WTC11 (cell line): ENCODE results near the gene UGT2B17. TPM values are rescaled to one million over a fixed set of nuclear protein-coding genes. Genes with fewer than 3 reads are reported as not detected.
"Not testable (repeated sequence)": the region's sequence is repeated elsewhere in the genome, so short reads cannot be mapped to it uniquely, and the experiment has no call there.

Experiments
- ATAC-seq: fragments of 200-7000 bp; cut with Tn5 transposase; 2 replicates; pipeline ENCODE4 v1.10.0; 2021; ENCODE audit warnings: mild to moderate bottlenecking, moderate library complexity
- CTCF ChIA-PET: fragments of 300-600 bp; sonication (Branson Sonifier 250); formaldehyde crosslinking; loops from one replicate; lab custom pipeline; 2021; ENCODE audit warnings: antibody characterized with exemption; lab: Charles Lee
- POLR2A ChIA-PET: fragments of 350-600 bp; sonication (Branson Sonifier 250); formaldehyde crosslinking; loops from one replicate; lab custom pipeline; 2021; ENCODE audit warnings: antibody characterized with exemption; lab: Charles Lee
- DNase-seq: peaks from one replicate; pipeline ENCODE4 v3.0.0; 2021; ENCODE audit warnings: low spot score
- H3K27ac Mint-ChIP-seq: 2 replicates; pipeline ENCODE4 v1.8.0; 2021; ENCODE audit warnings: mixed read lengths
- H3K27me3 Mint-ChIP-seq: 2 replicates; pipeline ENCODE4 v1.8.0; 2021; ENCODE audit warnings: low read depth, mild to moderate bottlenecking, moderate library complexity, mixed read lengths
- H3K36me3 Mint-ChIP-seq: 2 replicates; pipeline ENCODE4 v1.8.0; 2021; ENCODE audit warnings: mixed read lengths
- H3K4me1 Mint-ChIP-seq: 2 replicates; pipeline ENCODE4 v1.8.0; 2022; ENCODE audit warnings: mixed read lengths
- H3K4me3 Mint-ChIP-seq: 2 replicates; pipeline ENCODE4 v1.8.0; 2021; ENCODE audit warnings: mild to moderate bottlenecking, moderate library complexity, mixed read lengths
- H3K9me3 Mint-ChIP-seq: 2 replicates; pipeline ENCODE4 v1.8.0; 2021; ENCODE audit warnings: mixed read lengths
- ARID4B ChIP-seq: sonication (generic); formaldehyde crosslinking; IDR thresholded peaks from 2 replicates; pipeline ENCODE4 v1.8.0; 2023; ENCODE audit warnings: missing genetic modification reagents, mild to moderate bottlenecking, borderline replicate concordance
- ATF2 ChIP-seq: sonication (generic); formaldehyde crosslinking; IDR thresholded peaks from 2 replicates; pipeline ENCODE4 v1.8.1; 2022; ENCODE audit warnings: low read depth, missing genetic modification reagents, borderline replicate concordance
- NFYB ChIP-seq: sonication (generic); formaldehyde crosslinking; conservative IDR thresholded peaks from 2 replicates; pipeline ENCODE4 v1.8.0; 2022; ENCODE audit warnings: low read depth, missing genetic modification reagents
- NR3C1 ChIP-seq: sonication (generic); formaldehyde crosslinking; conservative IDR thresholded peaks from 2 replicates; pipeline ENCODE4 v1.8.1; 2023; ENCODE audit warnings: low read depth, mild to moderate bottlenecking, missing genetic modification reagents
- STAT6 ChIP-seq: sonication (generic); formaldehyde crosslinking; conservative IDR thresholded peaks from 2 replicates; pipeline ENCODE4 v1.8.1; 2023; ENCODE audit warnings: mild to moderate bottlenecking, low read depth, missing genetic modification reagents, moderate library complexity
- ZBTB43 ChIP-seq: sonication (generic); formaldehyde crosslinking; IDR thresholded peaks from 2 replicates; pipeline ENCODE4 v1.8.1; 2023; ENCODE audit warnings: mild to moderate bottlenecking, missing genetic modification reagents
- ZMAT4 ChIP-seq: fragments of 250-450 bp; sonication (Bioruptor Pico); IDR thresholded peaks from 2 replicates; pipeline ENCODE4 v1.9.0; 2021; ENCODE audit warnings: mild to moderate bottlenecking
- ZNF263 ChIP-seq: sonication (generic); formaldehyde crosslinking; IDR thresholded peaks from 2 replicates; pipeline ENCODE4 v1.8.1; 2022; ENCODE audit warnings: low read depth, mild to moderate bottlenecking, moderate library complexity, missing genetic modification reagents
- ZNF281 ChIP-seq: sonication (generic); formaldehyde crosslinking; IDR thresholded peaks from 2 replicates; pipeline ENCODE4 v1.8.0; 2023; ENCODE audit warnings: mild to moderate bottlenecking, missing genetic modification reagents
- ZNF396 ChIP-seq: fragments of 250-450 bp; sonication (Bioruptor Pico); IDR thresholded peaks from 2 replicates; pipeline ENCODE4 v1.8.0; 2021; ENCODE audit warnings: mild to moderate bottlenecking, moderate library complexity, borderline replicate concordance
- total RNA-seq: library from RNA; stranded (reverse); gene quantifications from 3 replicates; pipeline ENCODE4 v1.2.3, GENCODE V29; 2021

UGT2B17 gene
- total RNA-seq, 1 experiment from 2014 or later: not detected

GRCh38 chr4:68570122-68570507, 6.0 kb downstream of the UGT2B17 start:
- no peak overlapping the region for H3K27ac Mint-ChIP-seq
- no peaks in the 10 kb centered on the region for H3K27me3 Mint-ChIP-seq
- ChIA-PET POLR2A (no interaction called here), CTCF (no interaction called here)
- no peak overlapping the region for H3K4me3 Mint-ChIP-seq
- H3K36me3 Mint-ChIP-seq: no peaks in the 10 kb centered on the region
- ATAC-seq (no peak), DNase-seq (no peak)
- no peaks in the 10 kb centered on the region for H3K9me3 Mint-ChIP-seq
- H3K4me1 Mint-ChIP-seq: no peaks in the 10 kb centered on the region
- no peak for TF ChIP-seq ATF2
- no peak for TF ChIP-seq ARID4B (CRISPR knock-in tag)
- TF ChIP-seq ZNF263 (CRISPR knock-in tag): no peak
- no peak for TF ChIP-seq ZNF396 (CRISPR knock-in tag)
- TF ChIP-seq STAT6 (CRISPR knock-in tag): no peak
- TF ChIP-seq NFYB: no peak
- no peak for TF ChIP-seq ZMAT4 (CRISPR knock-in tag)
- no peak for TF ChIP-seq ZNF281

GRCh38 chr4:68569466-68570121, 6.5 kb downstream of the UGT2B17 start:
- no peaks in the 10 kb centered on the region for H3K9me3 Mint-ChIP-seq
- H3K27ac Mint-ChIP-seq: no peak overlapping the region
- DNase-seq: no peak
- no peak for ATAC-seq
- CTCF ChIA-PET: no interaction called here
- POLR2A ChIA-PET: no interaction called here
- no peaks in the 10 kb centered on the region for H3K4me1 Mint-ChIP-seq
- no peaks in the 10 kb centered on the region for H3K36me3 Mint-ChIP-seq
- TF ChIP-seq ZBTB43 (CRISPR knock-in tag) (no peak), NR3C1 (CRISPR knock-in tag) (no peak)
- H3K27me3 Mint-ChIP-seq: no peaks in the 10 kb centered on the region
- H3K4me3 Mint-ChIP-seq: no peak overlapping the region

GRCh38 chr4:68569036-68569435, 7.1 kb downstream of the UGT2B17 start:
- POLR2A ChIA-PET, H3K4me3 Mint-ChIP-seq: not testable (repeated sequence)
- peak; percentile 6 for DNase-seq

GRCh38 chr4:68568535-68568934, 7.6 kb downstream of the UGT2B17 start:
- H3K36me3 Mint-ChIP-seq, H3K27ac Mint-ChIP-seq, ATAC-seq, POLR2A ChIA-PET, H3K9me3 Mint-ChIP-seq, DNase-seq, H3K4me1 Mint-ChIP-seq, CTCF ChIA-PET, H3K4me3 Mint-ChIP-seq, H3K27me3 Mint-ChIP-seq: not testable (repeated sequence)

More at GRCh38 chr4:68569036-68569435, 7.1 kb downstream of the UGT2B17 start:
- H3K36me3 Mint-ChIP-seq, H3K9me3 Mint-ChIP-seq, H3K27me3 Mint-ChIP-seq, H3K27ac Mint-ChIP-seq, CTCF ChIA-PET, H3K4me1 Mint-ChIP-seq: not testable (repeated sequence)
- peak; percentile 58 for ATAC-seq

GRCh38 chr4:68566364-68566763, 9.8 kb downstream of the UGT2B17 start:
- H3K36me3 Mint-ChIP-seq, H3K4me3 Mint-ChIP-seq, DNase-seq, H3K27me3 Mint-ChIP-seq, POLR2A ChIA-PET, H3K9me3 Mint-ChIP-seq, CTCF ChIA-PET, H3K27ac Mint-ChIP-seq, H3K4me1 Mint-ChIP-seq: not testable (repeated sequence)
- ATAC-seq: peak; percentile 34; the same call in 1 of the 2 replicates
